Colon (tissue), 2 donors: ENCODE measurements around the gene SIGLEC15.
"Not testable (repeated sequence)": the region's sequence is repeated elsewhere in the genome, so short reads cannot be mapped to it uniquely, and the experiment has no call there.

Experiments used
- FAIRE-seq: peaks from 2 replicates; lab custom pipeline; 2012; peaks lifted over from hg19 to GRCh38; lab: Jason Lieb, UNC
- donor health status: control.
- donor health status: control.

SIGLEC15 gene

GRCh38 chr18:45825258-45826044 is at the start of gene SIGLEC15:
Gene SIGLEC15 (plus strand): TSS chr18:45825675. CDS start chr18:45825729, 54 bp downstream.
- FAIRE-seq: no peak

GRCh38 chr18:45775743-45776142 is 49.7 kb upstream of the SIGLEC15 start:
- no peak for FAIRE-seq

- FAIRE-seq: no peak
Measured at GRCh38 chr18:45777393-45777792, 48.1 kb upstream of the SIGLEC15 start.

- FAIRE-seq: no peak
Measured at GRCh38 chr18:45780568-45780967, 44.9 kb upstream of the SIGLEC15 start.

GRCh38 chr18:45782662-45783061 is 42.8 kb upstream of the SIGLEC15 start:
- FAIRE-seq: no peak

GRCh38 chr18:45783097-45784075 is 42.1 kb upstream of the SIGLEC15 start:
- FAIRE-seq: no peak

- FAIRE-seq: no peak
Measured at GRCh38 chr18:45785134-45785533, 40.3 kb upstream of the SIGLEC15 start.

- no peak for FAIRE-seq
Measured at GRCh38 chr18:45786941-45787340, 38.5 kb upstream of the SIGLEC15 start.

GRCh38 chr18:45787346-45787745 is 38.1 kb upstream of the SIGLEC15 start:
- FAIRE-seq: no peak

GRCh38 chr18:45788861-45789260 is 36.6 kb upstream of the SIGLEC15 start:
- no peak for FAIRE-seq

GRCh38 chr18:45792506-45793263 is 32.8 kb upstream of the SIGLEC15 start:
- no peak for FAIRE-seq

- no peak for FAIRE-seq
Measured at GRCh38 chr18:45793264-45793965, 32.1 kb upstream of the SIGLEC15 start.

- FAIRE-seq: no peak
Measured at GRCh38 chr18:45801416-45802004, 24.0 kb upstream of the SIGLEC15 start.

- FAIRE-seq: no peak
Measured at GRCh38 chr18:45802814-45803492, 22.5 kb upstream of the SIGLEC15 start.

GRCh38 chr18:45805551-45805950 is 19.9 kb upstream of the SIGLEC15 start:
- no peak for FAIRE-seq

GRCh38 chr18:45806226-45806625 is 19.2 kb upstream of the SIGLEC15 start:
- FAIRE-seq: no peak

GRCh38 chr18:45807144-45807543 is 18.3 kb upstream of the SIGLEC15 start:
- FAIRE-seq: not testable (repeated sequence)

GRCh38 chr18:45814733-45815132 is 10.7 kb upstream of the SIGLEC15 start:
- FAIRE-seq: not testable (repeated sequence)

GRCh38 chr18:45817543-45817942 is 7.9 kb upstream of the SIGLEC15 start:
- FAIRE-seq: no peak

GRCh38 chr18:45818765-45819164 is 6.7 kb upstream of the SIGLEC15 start:
- not testable (repeated sequence) for FAIRE-seq
